ENCODE data around the gene CCR4.

- no peak for TF ChIP-seq EZH2 (IDR thresholded peaks at IDR 0.05; ENCODE audit: borderline replicate concordance, insufficient read depth, low read length, poor library complexity, severe bottlenecking)
- TF ChIP-seq POLR2AphosphoS5 (IDR thresholded peaks at IDR 0.05), result no peak
- no peak for TF ChIP-seq CTCF (IDR thresholded peaks at IDR 0.05; ENCODE audit: poor library complexity, severe bottlenecking)
- TF ChIP-seq REST (IDR thresholded peaks at IDR 0.05; ENCODE audit: borderline replicate concordance), result no peak
- no peak for TF ChIP-seq SMC3 (conservative IDR thresholded peaks at IDR 0.05; ENCODE audit: poor library complexity)
- no peak for TF ChIP-seq EP300 (conservative IDR thresholded peaks at IDR 0.05; ENCODE audit: poor library complexity, severe bottlenecking)
Measured at GRCh38 chr3:32930161-32930560, 21.3 kb upstream of the CCR4 start.
